WTC11 (cell line): ENCODE results near the gene FTCDNL1.

Experiments
- ESRRA ChIP-seq: sonication (generic); formaldehyde crosslinking; IDR thresholded peaks from 2 replicates; pipeline ENCODE4 v1.8.1; 2022; ENCODE audit warnings: mild to moderate bottlenecking, missing genetic modification reagents, borderline replicate concordance
- SMAD4 ChIP-seq: sonication (generic); formaldehyde crosslinking; IDR thresholded peaks from 2 replicates; pipeline ENCODE4 v1.8.0; 2022; ENCODE audit warnings: mild to moderate bottlenecking, missing genetic modification reagents
- ZNF138 ChIP-seq: sonication (generic); formaldehyde crosslinking; conservative IDR thresholded peaks from 2 replicates; pipeline ENCODE4 v1.8.1; 2022; ENCODE audit warnings: mild to moderate bottlenecking, moderate library complexity, missing genetic modification reagents
- TF ChIP-seq, protein P1 (sequence below): fragments of 200-600 bp; IDR thresholded peaks from 2 replicates; pipeline ENCODE4 v1.8.0; 2022; ENCODE audit warnings: antibody characterized with exemption
- TF ChIP-seq, protein P2 (sequence below): sonication (generic); formaldehyde crosslinking; IDR thresholded peaks from 2 replicates; pipeline ENCODE4 v1.8.0; 2022; ENCODE audit warnings: mild to moderate bottlenecking, missing genetic modification reagents
- TF ChIP-seq, protein P3 (sequence below): sonication (generic); formaldehyde crosslinking; IDR thresholded peaks from 2 replicates; pipeline ENCODE4 v1.8.1; 2023; ENCODE audit warnings: mild to moderate bottlenecking, missing genetic modification reagents, moderate library complexity
- TF ChIP-seq, protein P4 (sequence below): sonication (generic); formaldehyde crosslinking; conservative IDR thresholded peaks from 2 replicates; pipeline ENCODE4 v1.8.1; 2022; ENCODE audit warnings: mild to moderate bottlenecking, missing genetic modification reagents

DNA sequence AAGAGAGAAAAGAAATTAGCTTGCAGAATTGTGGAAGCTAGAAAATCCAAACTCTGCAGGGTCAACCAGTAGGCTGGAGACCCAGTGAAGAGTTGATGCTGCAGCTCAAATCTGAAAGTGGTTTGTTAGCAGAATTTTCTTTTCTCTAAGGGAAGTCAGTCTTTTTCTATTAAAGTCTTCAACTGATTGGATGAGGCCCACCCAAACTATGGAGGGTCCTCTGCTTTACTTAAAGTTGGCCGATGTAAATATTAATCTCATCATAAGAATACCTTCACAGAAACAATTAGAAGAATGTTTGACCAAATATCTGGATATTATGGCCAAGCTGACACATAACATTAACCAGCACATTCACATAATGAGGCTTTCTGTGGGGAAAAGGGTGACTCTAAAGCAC is 73.7 kb downstream of the FTCDNL1 start:
- TF ChIP-seq ZNF138 (CRISPR knock-in tag): no peak
- no peak for TF ChIP-seq SMAD4
- TF ChIP-seq, protein P1, sequence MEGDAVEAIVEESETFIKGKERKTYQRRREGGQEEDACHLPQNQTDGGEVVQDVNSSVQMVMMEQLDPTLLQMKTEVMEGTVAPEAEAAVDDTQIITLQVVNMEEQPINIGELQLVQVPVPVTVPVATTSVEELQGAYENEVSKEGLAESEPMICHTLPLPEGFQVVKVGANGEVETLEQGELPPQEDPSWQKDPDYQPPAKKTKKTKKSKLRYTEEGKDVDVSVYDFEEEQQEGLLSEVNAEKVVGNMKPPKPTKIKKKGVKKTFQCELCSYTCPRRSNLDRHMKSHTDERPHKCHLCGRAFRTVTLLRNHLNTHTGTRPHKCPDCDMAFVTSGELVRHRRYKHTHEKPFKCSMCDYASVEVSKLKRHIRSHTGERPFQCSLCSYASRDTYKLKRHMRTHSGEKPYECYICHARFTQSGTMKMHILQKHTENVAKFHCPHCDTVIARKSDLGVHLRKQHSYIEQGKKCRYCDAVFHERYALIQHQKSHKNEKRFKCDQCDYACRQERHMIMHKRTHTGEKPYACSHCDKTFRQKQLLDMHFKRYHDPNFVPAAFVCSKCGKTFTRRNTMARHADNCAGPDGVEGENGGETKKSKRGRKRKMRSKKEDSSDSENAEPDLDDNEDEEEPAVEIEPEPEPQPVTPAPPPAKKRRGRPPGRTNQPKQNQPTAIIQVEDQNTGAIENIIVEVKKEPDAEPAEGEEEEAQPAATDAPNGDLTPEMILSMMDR: no peak
- TF ChIP-seq, protein P2, sequence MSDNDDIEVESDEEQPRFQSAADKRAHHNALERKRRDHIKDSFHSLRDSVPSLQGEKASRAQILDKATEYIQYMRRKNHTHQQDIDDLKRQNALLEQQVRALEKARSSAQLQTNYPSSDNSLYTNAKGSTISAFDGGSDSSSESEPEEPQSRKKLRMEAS (CRISPR knock-in tag): no peak
- TF ChIP-seq, protein P3, sequence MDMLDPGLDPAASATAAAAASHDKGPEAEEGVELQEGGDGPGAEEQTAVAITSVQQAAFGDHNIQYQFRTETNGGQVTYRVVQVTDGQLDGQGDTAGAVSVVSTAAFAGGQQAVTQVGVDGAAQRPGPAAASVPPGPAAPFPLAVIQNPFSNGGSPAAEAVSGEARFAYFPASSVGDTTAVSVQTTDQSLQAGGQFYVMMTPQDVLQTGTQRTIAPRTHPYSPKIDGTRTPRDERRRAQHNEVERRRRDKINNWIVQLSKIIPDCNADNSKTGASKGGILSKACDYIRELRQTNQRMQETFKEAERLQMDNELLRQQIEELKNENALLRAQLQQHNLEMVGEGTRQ: no peak
- TF ChIP-seq, protein P4, sequence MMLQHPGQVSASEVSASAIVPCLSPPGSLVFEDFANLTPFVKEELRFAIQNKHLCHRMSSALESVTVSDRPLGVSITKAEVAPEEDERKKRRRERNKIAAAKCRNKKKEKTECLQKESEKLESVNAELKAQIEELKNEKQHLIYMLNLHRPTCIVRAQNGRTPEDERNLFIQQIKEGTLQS: no peak
- TF ChIP-seq ESRRA: no peak
